ENCODE data around the gene STOX1.
"Not testable (repeated sequence)": the region's sequence is repeated elsewhere in the genome, so short reads cannot be mapped to it uniquely, and the experiment has no call there.

DNA sequence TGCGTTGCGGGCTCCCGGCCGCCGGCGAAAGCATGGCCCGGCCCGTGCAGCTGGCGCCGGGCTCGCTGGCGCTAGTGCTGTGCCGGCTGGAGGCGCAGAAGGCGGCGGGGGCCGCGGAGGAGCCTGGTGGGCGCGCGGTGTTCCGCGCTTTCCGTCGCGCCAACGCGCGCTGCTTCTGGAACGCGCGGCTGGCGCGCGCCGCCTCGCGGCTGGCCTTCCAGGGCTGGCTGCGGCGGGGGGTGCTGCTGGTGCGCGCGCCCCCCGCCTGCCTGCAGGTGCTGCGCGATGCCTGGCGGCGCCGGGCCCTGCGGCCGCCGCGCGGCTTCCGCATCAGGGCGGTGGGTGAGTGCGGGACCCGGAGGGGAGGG is 245 bp downstream of the STOX1 start:
- not testable (repeated sequence) for TF ChIP-seq EZH2phosphoT487 (IDR thresholded peaks at IDR 0.05; ENCODE audit: borderline replicate concordance); POLR2AphosphoS5 (IDR thresholded peaks at IDR 0.05; ENCODE audit: low read depth, low read length); SP1 (IDR thresholded peaks at IDR 0.05; ENCODE audit: low read depth); JUND (IDR thresholded peaks at IDR 0.05); REST (IDR thresholded peaks at IDR 0.05; ENCODE audit: low read depth); POLR2A (IDR thresholded peaks at IDR 0.05; ENCODE audit: borderline replicate concordance, extremely low read depth, insufficient read depth, insufficient read length); ELF1 (IDR thresholded peaks at IDR 0.05; ENCODE audit: borderline replicate concordance, low read depth); YY1 (IDR thresholded peaks at IDR 0.05; ENCODE audit: extremely low read depth, insufficient replicate concordance, low read depth, low read length); FOSL1 (IDR thresholded peaks at IDR 0.05; ENCODE audit: low read depth); EZH2 (IDR thresholded peaks at IDR 0.05)
- TF ChIP-seq, protein P1, sequence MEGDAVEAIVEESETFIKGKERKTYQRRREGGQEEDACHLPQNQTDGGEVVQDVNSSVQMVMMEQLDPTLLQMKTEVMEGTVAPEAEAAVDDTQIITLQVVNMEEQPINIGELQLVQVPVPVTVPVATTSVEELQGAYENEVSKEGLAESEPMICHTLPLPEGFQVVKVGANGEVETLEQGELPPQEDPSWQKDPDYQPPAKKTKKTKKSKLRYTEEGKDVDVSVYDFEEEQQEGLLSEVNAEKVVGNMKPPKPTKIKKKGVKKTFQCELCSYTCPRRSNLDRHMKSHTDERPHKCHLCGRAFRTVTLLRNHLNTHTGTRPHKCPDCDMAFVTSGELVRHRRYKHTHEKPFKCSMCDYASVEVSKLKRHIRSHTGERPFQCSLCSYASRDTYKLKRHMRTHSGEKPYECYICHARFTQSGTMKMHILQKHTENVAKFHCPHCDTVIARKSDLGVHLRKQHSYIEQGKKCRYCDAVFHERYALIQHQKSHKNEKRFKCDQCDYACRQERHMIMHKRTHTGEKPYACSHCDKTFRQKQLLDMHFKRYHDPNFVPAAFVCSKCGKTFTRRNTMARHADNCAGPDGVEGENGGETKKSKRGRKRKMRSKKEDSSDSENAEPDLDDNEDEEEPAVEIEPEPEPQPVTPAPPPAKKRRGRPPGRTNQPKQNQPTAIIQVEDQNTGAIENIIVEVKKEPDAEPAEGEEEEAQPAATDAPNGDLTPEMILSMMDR (IDR thresholded peaks at IDR 0.05 in 2 of 3, conservative IDR thresholded peaks at IDR 0.05 in 1 of 3; ENCODE audit: borderline replicate concordance in 1 of 3, insufficient read depth in 1 of 3, low read depth in 2 of 3, low read length in 2 of 3), result not testable (repeated sequence)
- TF ChIP-seq, protein P2, sequence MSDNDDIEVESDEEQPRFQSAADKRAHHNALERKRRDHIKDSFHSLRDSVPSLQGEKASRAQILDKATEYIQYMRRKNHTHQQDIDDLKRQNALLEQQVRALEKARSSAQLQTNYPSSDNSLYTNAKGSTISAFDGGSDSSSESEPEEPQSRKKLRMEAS (IDR thresholded peaks at IDR 0.05), result not testable (repeated sequence)

All from HCT116 (cell line).